HFFc6 (cell line): ENCODE results near the gene IFITM10. TPM values are rescaled to one million over a fixed set of nuclear protein-coding genes. Genes with fewer than 3 reads are reported as not detected.

Experiments used
- DNase-seq: peaks from one replicate; pipeline ENCODE4 v3.0.0-alpha.2; 2018
- H3K27ac Mint-ChIP-seq: 2 replicates; pipeline ENCODE4 v1.8.0; 2020; ENCODE audit warnings: mild to moderate bottlenecking, mixed read lengths
- H3K27me3 Mint-ChIP-seq: 2 replicates; pipeline ENCODE4 v1.8.0; 2021; ENCODE audit warnings: mild to moderate bottlenecking, moderate library complexity, mixed read lengths; ENCODE audit not compliant: insufficient read depth
- H3K36me3 Mint-ChIP-seq: 2 replicates; pipeline ENCODE4 v1.8.0; 2021; ENCODE audit warnings: low read depth, mixed read lengths
- H3K4me1 Mint-ChIP-seq: 2 replicates; pipeline ENCODE4 v1.8.0; 2020; ENCODE audit warnings: low read depth, mixed read lengths
- H3K4me3 Mint-ChIP-seq: 2 replicates; pipeline ENCODE4 v1.8.0; 2020; ENCODE audit warnings: mild to moderate bottlenecking, moderate library complexity, mixed read lengths
- H3K9me3 Mint-ChIP-seq: 2 replicates; pipeline ENCODE4 v1.8.0; 2020; ENCODE audit warnings: mild to moderate bottlenecking, mixed read lengths
- CTCF ChIP-seq: fragments of 200-600 bp; sonication (generic); IDR thresholded peaks from 2 replicates; pipeline ENCODE4 v1.5.0; 2021; ENCODE audit warnings: antibody characterized with exemption, mild to moderate bottlenecking
- total RNA-seq, 6 experiments: library from RNA; stranded (reverse); fragmentation: NEBNext Ultra II Directional; extraction: Animal tissue kit (Norgen Biotek cat#: 25700); gene quantifications; 2 replicates in 1 of 6; 3 replicates in 5 of 6; pipeline ENCODE4 v1.2.3, GENCODE V29; 2021

The IFITM10 gene
- total RNA-seq, 6 experiments from 2014 or later = 0.21 to 0.71 (median 0.45) TPM

GRCh38 chr11:1762537-1763302 lies 12.3 kb upstream of the IFITM10 start:
- DNase-seq = no peak
- peaks cover 23% of the 10 kb centered on the region for H3K4me1 Mint-ChIP-seq
- H3K36me3 Mint-ChIP-seq = no peaks in the 10 kb centered on the region
- no peak for TF ChIP-seq CTCF
- peak overlapping the region; percentile 45; the same call in 1 of the 2 replicates for H3K27ac Mint-ChIP-seq
- H3K27me3 Mint-ChIP-seq = peaks cover 8% of the 10 kb centered on the region; the same call in 1 of the 2 replicates
- H3K9me3 Mint-ChIP-seq = no peaks in the 10 kb centered on the region
- peak overlapping the region; percentile 78 for H3K4me3 Mint-ChIP-seq

GRCh38 chr11:1761857-1762536 lies 11.6 kb upstream of the IFITM10 start:
- DNase-seq = no peak
- Mint-ChIP-seq H3K4me1 (peaks cover 23% of the 10 kb centered on the region), H3K27ac (peak overlapping the region; percentile 45; the same call in 1 of the 2 replicates), H3K9me3 (no peaks in the 10 kb centered on the region), H3K27me3 (peaks cover 8% of the 10 kb centered on the region; the same call in 1 of the 2 replicates), H3K4me3 (peak overlapping the region; percentile 78), H3K36me3 (no peaks in the 10 kb centered on the region)
- TF ChIP-seq CTCF = no peak

GRCh38 chr11:1761110-1761856 lies 10.9 kb upstream of the IFITM10 start:
- no peak for TF ChIP-seq CTCF
- no peak overlapping the region for H3K4me3 Mint-ChIP-seq
- no peak overlapping the region; the same call in 1 of the 2 replicates for H3K27ac Mint-ChIP-seq
- no peaks in the 10 kb centered on the region for H3K9me3 Mint-ChIP-seq
- peaks cover 23% of the 10 kb centered on the region for H3K4me1 Mint-ChIP-seq
- peaks cover 8% of the 10 kb centered on the region; the same call in 1 of the 2 replicates for H3K27me3 Mint-ChIP-seq
- H3K36me3 Mint-ChIP-seq = no peaks in the 10 kb centered on the region
- DNase-seq = no peak

GRCh38 chr11:1760351-1761109 lies 10.1 kb upstream of the IFITM10 start:
- Mint-ChIP-seq H3K4me3 (no peak overlapping the region), H3K27ac (peak overlapping the region; percentile 67), H3K9me3 (no peaks in the 10 kb centered on the region), H3K4me1 (peaks cover 23% of the 10 kb centered on the region), H3K36me3 (no peaks in the 10 kb centered on the region), H3K27me3 (peaks cover 6% of the 10 kb centered on the region; the same call in 1 of the 2 replicates)
- TF ChIP-seq CTCF = no peak
- DNase-seq = peak; percentile 67

- H3K27ac Mint-ChIP-seq = no peak overlapping the region
- peaks cover 23% of the 10 kb centered on the region for H3K4me1 Mint-ChIP-seq
- H3K4me3 Mint-ChIP-seq = no peak overlapping the region
- H3K36me3 Mint-ChIP-seq = no peaks in the 10 kb centered on the region
- no peaks in the 10 kb centered on the region for H3K9me3 Mint-ChIP-seq
- TF ChIP-seq CTCF = no peak
- no peak for DNase-seq
- H3K27me3 Mint-ChIP-seq = peaks cover 5% of the 10 kb centered on the region; the same call in 1 of the 2 replicates
Measured at GRCh38 chr11:1759851-1760220, 9.4 kb upstream of the IFITM10 start.
